ENCODE measurements around the gene HSPA4. TPM values are rescaled to one million over a fixed set of nuclear protein-coding genes. Genes with fewer than 3 reads are reported as not detected.

Gene HSPA4
- total and polyA plus RNA-seq, 2 donors (not counting 3 experiments of a cell fraction or from before 2014, with no cell fraction given), result 11.2 to 161 TPM

DNA sequence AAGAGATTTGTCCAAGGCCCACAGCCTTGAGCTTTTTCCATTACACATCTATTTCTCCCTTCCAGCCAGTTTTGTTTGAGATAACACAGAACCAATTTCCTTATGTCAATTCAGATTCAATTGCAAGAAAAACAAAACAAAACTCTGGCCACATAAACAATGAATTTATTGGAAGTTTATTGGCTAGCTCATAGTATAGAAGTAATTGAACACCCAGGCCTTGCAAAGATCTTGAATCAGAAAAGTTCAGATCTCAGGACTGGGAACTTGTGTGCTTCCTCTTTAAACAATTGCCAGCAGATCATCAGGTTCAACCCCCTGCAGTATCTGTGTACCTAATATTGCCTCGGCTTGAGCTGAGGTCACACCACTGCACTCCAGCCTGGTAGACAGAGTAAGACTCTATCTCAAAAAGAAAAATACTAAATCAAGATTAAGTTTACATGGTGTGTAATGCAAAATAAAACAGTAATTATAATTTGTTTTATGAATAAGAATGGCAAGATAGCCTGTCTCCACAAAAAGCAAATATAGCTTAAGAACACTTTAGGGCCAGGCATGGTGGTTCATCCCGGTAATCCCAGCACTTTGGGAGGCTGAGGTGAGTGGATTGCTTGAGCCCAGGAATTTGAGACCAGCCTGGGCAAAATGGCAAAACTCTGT is 21.3 kb upstream of the HSPA4 start:
- CTCF ChIA-PET, result interaction anchor here (1.9 kb wide), 1 partner anchor 9 kb away, joined by 4 read pairs; no protein-coding TSS in a partner anchor
- FAIRE-seq, result no peak

DNA sequence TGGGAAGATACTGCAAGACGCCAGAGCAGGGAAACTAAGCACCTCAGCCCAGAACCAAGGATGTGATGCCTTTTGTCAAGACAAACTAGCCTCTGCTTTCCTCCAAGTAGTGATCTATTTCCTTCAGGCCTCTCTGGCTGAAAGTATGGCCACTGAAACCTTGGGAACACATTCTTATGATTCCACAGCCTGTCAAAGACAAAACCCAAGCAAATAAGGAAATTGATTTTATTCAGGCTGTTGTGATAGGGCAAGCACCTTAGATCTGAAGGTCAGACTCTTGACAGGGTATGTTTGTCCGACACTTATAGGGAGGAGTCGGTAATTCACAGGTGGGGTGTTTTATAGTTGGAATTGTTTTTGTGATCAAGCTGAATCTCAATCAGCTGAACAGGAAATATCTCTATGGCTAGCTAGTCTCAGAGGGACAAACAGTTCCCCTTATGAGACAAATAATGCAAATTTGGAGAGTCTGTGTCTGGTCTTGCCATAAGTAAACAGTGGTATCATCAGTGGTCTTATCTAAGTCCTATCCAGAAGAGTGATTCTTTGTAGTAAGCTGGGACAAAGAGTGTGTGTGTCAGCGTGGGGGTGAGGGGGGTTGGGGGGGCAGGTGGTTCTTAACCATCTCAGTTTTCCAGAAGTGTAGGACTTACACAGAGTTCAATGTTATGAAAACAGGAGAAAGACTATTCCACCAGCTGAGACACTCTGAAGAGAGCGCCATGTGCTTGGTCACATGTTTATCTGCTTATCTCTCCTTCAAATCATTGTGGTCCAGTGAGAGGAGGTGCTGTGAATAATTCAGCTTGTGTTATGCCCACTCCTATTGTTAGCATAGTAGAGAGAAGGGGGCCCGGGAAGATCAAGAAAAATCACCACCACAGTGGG is 18.7 kb upstream of the HSPA4 start:
- no peaks in the 10 kb centered on the region for H3K36me3 ChIP-seq (ENCODE audit: control insufficient read depth in 2 of 2, extremely low read depth in 1 of 2, insufficient read depth in 2 of 2, low read length in 2 of 2)
- dilution Hi-C loops (cut with MboI; ENCODE audit: extremely low pct_ligation_motif_present, low sequenced_read_pairs) (no loop called here), intact Hi-C loops (cut with micrococcal nuclease) (no loop called here)
- no peaks in the 10 kb centered on the region for H3K4me1 ChIP-seq (ENCODE audit: control insufficient read depth, extremely low read depth, insufficient read depth, low read length)
- peak; percentile 40 for FAIRE-seq
- no TSS peak for BruUV-seq (replicated peaks)
- H3K27me3 ChIP-seq (ENCODE audit: control insufficient read depth in 2 of 2, insufficient read depth in 2 of 2, low read length in 2 of 2), result no peaks in the 10 kb centered on the region
- no peaks in the 10 kb centered on the region for H3K9me3 ChIP-seq (replicated peaks; ENCODE audit: control insufficient read depth, insufficient read depth, low read length)
- H3K4me3 ChIP-seq (replicated peaks in 1 of 3; ENCODE audit: insufficient read depth in 1 of 3, low read depth in 1 of 3, low read length in 3 of 3), result no peak overlapping the region
- no peak overlapping the region for H2AFZ ChIP-seq (ENCODE audit: low read depth, low read length)
- no peak overlapping the region for H3K27ac ChIP-seq (ENCODE audit: insufficient read depth, low read depth, low read length)
- TF ChIP-seq JUN (IDR thresholded peaks at IDR 0.05; ENCODE audit: borderline replicate concordance, insufficient read depth, insufficient read length, low read depth) (no peak), FOS (IDR thresholded peaks at IDR 0.05; ENCODE audit: borderline replicate concordance, insufficient read depth, low read length) (no peak)
- no peak overlapping the region for H3K4me2 ChIP-seq (ENCODE audit: insufficient read depth, low read length)
- ChIA-PET POLR2A (interaction anchor here (0.6 to 0.7 kb wide), 2 partner anchors 13 to 285 kb away, joined by 5 to 7 read pairs; no protein-coding TSS in a partner anchor), CTCF (interaction anchor here (0.6 kb wide), 1 partner anchor 960 kb away, joined by 3 read pairs; no protein-coding TSS in a partner anchor)
- H3K9me1 ChIP-seq (replicated peaks; ENCODE audit: control insufficient read depth, extremely low read depth, insufficient read depth, low read length), result no peaks in the 10 kb centered on the region
- H3K9ac ChIP-seq (replicated peaks; ENCODE audit: extremely low read depth, insufficient read depth, low read length), result no peak overlapping the region
- H3K79me2 ChIP-seq (ENCODE audit: control insufficient read depth, insufficient read depth, low read length), result no peaks in the 10 kb centered on the region
- H4K20me1 ChIP-seq (replicated peaks; ENCODE audit: control insufficient read depth, extremely low read depth, insufficient read depth, low read length), result no peaks in the 10 kb centered on the region
- no peak for DNase-seq (ENCODE audit: low read depth, low spot score)

More for the DNA sequence above, 21.3 kb upstream of the HSPA4 start:
- BruUV-seq (replicated peaks), result no TSS peak
- DNase-seq (ENCODE audit: low read depth, low spot score), result no peak
- Histone ChIP-seq H3K27ac (ENCODE audit: insufficient read depth, low read depth, low read length) (no peak overlapping the region), H4K20me1 (replicated peaks; ENCODE audit: control insufficient read depth, extremely low read depth, insufficient read depth, low read length) (no peaks in the 10 kb centered on the region), H3K79me2 (ENCODE audit: control insufficient read depth, insufficient read depth, low read length) (peaks cover 4% of the 10 kb centered on the region), H3K27me3 (ENCODE audit: control insufficient read depth in 2 of 2, insufficient read depth in 2 of 2, low read length in 2 of 2) (no peaks in the 10 kb centered on the region), H3K36me3 (ENCODE audit: control insufficient read depth in 2 of 2, extremely low read depth in 1 of 2, insufficient read depth in 2 of 2, low read length in 2 of 2) (no peaks in the 10 kb centered on the region), H3K4me3 (replicated peaks in 1 of 3; ENCODE audit: insufficient read depth in 1 of 3, low read depth in 1 of 3, low read length in 3 of 3) (no peak overlapping the region), H3K4me1 (ENCODE audit: control insufficient read depth, extremely low read depth, insufficient read depth, low read length) (peaks cover 3% of the 10 kb centered on the region), H3K9ac (replicated peaks; ENCODE audit: extremely low read depth, insufficient read depth, low read length) (no peak overlapping the region), H3K9me3 (replicated peaks; ENCODE audit: control insufficient read depth, insufficient read depth, low read length) (no peaks in the 10 kb centered on the region), H2AFZ (ENCODE audit: low read depth, low read length) (no peak overlapping the region), H3K9me1 (replicated peaks; ENCODE audit: control insufficient read depth, extremely low read depth, insufficient read depth, low read length) (no peaks in the 10 kb centered on the region), H3K4me2 (ENCODE audit: insufficient read depth, low read length) (no peak overlapping the region)
- intact Hi-C loops (cut with micrococcal nuclease), result no loop called here
- POLR2A ChIA-PET, result no interaction called here
- dilution Hi-C loops (cut with MboI; ENCODE audit: extremely low pct_ligation_motif_present, low sequenced_read_pairs), result no loop called here
- TF ChIP-seq POLR2A (IDR thresholded peaks at IDR 0.05; ENCODE audit: low read depth, low read length), result no peak
- TF ChIP-seq, protein P1, sequence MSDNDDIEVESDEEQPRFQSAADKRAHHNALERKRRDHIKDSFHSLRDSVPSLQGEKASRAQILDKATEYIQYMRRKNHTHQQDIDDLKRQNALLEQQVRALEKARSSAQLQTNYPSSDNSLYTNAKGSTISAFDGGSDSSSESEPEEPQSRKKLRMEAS (IDR thresholded peaks at IDR 0.05; ENCODE audit: insufficient read depth, insufficient read length), result no peak
